OCI-LY7 (cell line): ENCODE data around the gene PHF14.

Experiments used
- CTCF ChIP-seq: fragments of 200-600 bp; sonication (generic); conservative IDR thresholded peaks from 2 replicates; pipeline ENCODE4 v1.5.1; 2014; ENCODE audit warnings: mild to moderate bottlenecking, antibody characterized with exemption, low read length, moderate library complexity, mixed read lengths
- EZH2phosphoT487 ChIP-seq: fragments of 200-600 bp; sonication (generic); IDR thresholded peaks from 2 replicates; pipeline ENCODE4 v1.6.1; 2018; ENCODE audit warnings: low read depth, borderline replicate concordance, mild to moderate bottlenecking, mixed run types, antibody characterized with exemption, low read length, moderate library complexity, mixed read lengths

GRCh38 chr7:11082121-11082520, 108.4 kb downstream of the PHF14 start:
- TF ChIP-seq CTCF (no peak), EZH2phosphoT487 (no peak)
